ENCODE data around the gene RPS6KL1.

The RPS6KL1 gene

GRCh38 chr14:74891870-74892269 is 31.2 kb downstream of the RPS6KL1 start:
- no peak for DNase-seq (ENCODE audit: low read depth in 2 of 2, low spot score in 1 of 2)

GRCh38 chr14:74890262-74890661 is 32.8 kb downstream of the RPS6KL1 start:
- no peak for DNase-seq (ENCODE audit: low read depth in 2 of 2, low spot score in 1 of 2)

- DNase-seq (ENCODE audit: low read depth in 2 of 2, low spot score in 1 of 2) = no peak
These were observed 34.6 kb downstream of the RPS6KL1 start for GRCh38 chr14:74888164-74889158.

GRCh38 chr14:74886001-74886400 is 37.1 kb downstream of the RPS6KL1 start:
- no peak for DNase-seq (ENCODE audit: low read depth in 2 of 2, low spot score in 1 of 2)

- peak in 1 of 2 donors; percentile 18 for DNase-seq (ENCODE audit: low read depth in 2 of 2, low spot score in 1 of 2)
These were observed 40.7 kb downstream of the RPS6KL1 start for GRCh38 chr14:74882103-74882920.

GRCh38 chr14:74881431-74882102 is 41.5 kb downstream of the RPS6KL1 start, which contains the start of gene DLST:
Gene DLST (plus strand): TSS chr14:74881916. CDS start chr14:74881954, 38 bp downstream.
- DNase-seq (ENCODE audit: low read depth in 2 of 2, low spot score in 1 of 2) = peak; percentile 68 to 70

GRCh38 chr14:74879427-74880182 is 43.5 kb downstream of the RPS6KL1 start:
- DNase-seq (ENCODE audit: low read depth in 2 of 2, low spot score in 1 of 2) = no peak

GRCh38 chr14:74875941-74876913 is 46.8 kb downstream of the RPS6KL1 start, which contains the start of gene PROX2:
Gene PROX2 (minus strand): TSS chr14:74876145. CDS start chr14:74863834, 12,311 bp downstream.
- DNase-seq (ENCODE audit: low read depth in 2 of 2, low spot score in 1 of 2) = no peak

GRCh38 chr14:74875204-74875603 is 47.9 kb downstream of the RPS6KL1 start:
- no peak for DNase-seq (ENCODE audit: low read depth in 2 of 2, low spot score in 1 of 2)

- no peak for DNase-seq (ENCODE audit: low read depth in 2 of 2, low spot score in 1 of 2)
These were observed 51.2 kb downstream of the RPS6KL1 start for GRCh38 chr14:74871819-74872218.

- no peak for DNase-seq (ENCODE audit: low read depth in 2 of 2, low spot score in 1 of 2)
These were observed 54.3 kb downstream of the RPS6KL1 start for GRCh38 chr14:74868739-74869138.

GRCh38 chr14:74867673-74868072 is 55.4 kb downstream of the RPS6KL1 start:
- peak in 1 of 2 donors; percentile 27 for DNase-seq (ENCODE audit: low read depth in 2 of 2, low spot score in 1 of 2)

GRCh38 chr14:74866708-74867389 is 56.2 kb downstream of the RPS6KL1 start:
- no peak for DNase-seq (ENCODE audit: low read depth in 2 of 2, low spot score in 1 of 2)

- no peak for DNase-seq (ENCODE audit: low read depth in 2 of 2, low spot score in 1 of 2)
These were observed 57.9 kb downstream of the RPS6KL1 start for GRCh38 chr14:74865156-74865555.

GRCh38 chr14:74864198-74864597 is 58.9 kb downstream of the RPS6KL1 start:
- DNase-seq (ENCODE audit: low read depth in 2 of 2, low spot score in 1 of 2) = no peak

- DNase-seq (ENCODE audit: low read depth in 2 of 2, low spot score in 1 of 2) = no peak
These were observed 59.8 kb downstream of the RPS6KL1 start for GRCh38 chr14:74863274-74863673.

- no peak for DNase-seq (ENCODE audit: low read depth in 2 of 2, low spot score in 1 of 2)
These were observed 61.3 kb downstream of the RPS6KL1 start for GRCh38 chr14:74861734-74862090.

GRCh38 chr14:74860899-74861733 is 61.9 kb downstream of the RPS6KL1 start:
- peak; percentile 73 to 95 for DNase-seq (ENCODE audit: low read depth in 2 of 2, low spot score in 1 of 2)
